Spleen (tissue), 7 donors: Measurements from ENCODE around the gene ATP1A1.

Source experiments
- POLR2A ChIP-seq, 3 donors: fragments of 450-650 bp; IDR thresholded peaks; one replicate each; pipeline ENCODE4 v1.5.1; 2017; ENCODE audit warnings: antibody characterized with exemption in 3 of 3, mild to moderate bottlenecking in 1 of 3
- POLR2AphosphoS5 ChIP-seq, 3 donors: sonication (generic); formaldehyde crosslinking; IDR thresholded peaks; one replicate each; pipeline ENCODE4 v1.5.1; 2017; ENCODE audit warnings: antibody characterized with exemption in 3 of 3
- TF ChIP-seq, protein P1 (sequence below), 11 experiments: fragments of 200-600 bp in 7 of 11; fragments of 450-650 bp in 4 of 11; sonication (generic) in 4 of 11; IDR thresholded peaks in 8 of 11; conservative IDR thresholded peaks in 3 of 11; 1 replicate in 7 of 11; 2 replicates in 4 of 11; pipeline versions ENCODE4 v1.4.0 to v1.8.0; 2016 to 2021; ENCODE audit warnings: antibody characterized with exemption in 11 of 11, inconsistent platforms in 4 of 11, mild to moderate bottlenecking in 1 of 11
- donor health status: DM: no; HTN: no; CAD: no; lungs with moderate emphysema.
- donor health status: DM: no; HTN: no; CAD: no.
- donor health status: DM: no; HTN: no; CAD: no.

DNA sequence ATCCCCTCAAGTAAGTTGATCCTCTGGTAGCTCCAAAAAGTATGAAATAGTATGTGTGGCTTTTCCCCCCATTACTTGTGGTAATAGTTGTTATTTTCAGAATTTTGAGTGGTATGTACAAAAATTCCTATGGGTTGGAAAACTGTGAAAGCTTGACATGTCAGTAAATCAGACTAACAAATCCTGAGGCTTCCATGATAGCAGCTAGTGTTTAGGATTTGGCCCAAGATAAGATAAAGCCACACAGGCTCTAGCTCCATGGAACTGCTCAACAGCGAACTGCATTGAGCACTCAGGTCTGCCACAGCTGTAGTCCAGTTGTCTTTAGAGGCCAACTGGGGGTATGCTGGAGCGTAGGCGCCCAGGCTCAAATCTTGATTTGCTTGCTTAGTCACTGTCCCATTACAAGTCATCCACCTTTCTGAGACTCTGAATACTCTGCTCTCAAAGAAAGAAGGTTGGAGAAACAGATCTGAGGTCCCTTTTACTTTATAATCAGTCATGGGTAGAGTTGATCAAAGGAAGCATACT lies 28.7 kb downstream of the ATP1A1 start:
- TF ChIP-seq POLR2AphosphoS5 (IDR thresholded peaks at IDR 0.05): no peak
- TF ChIP-seq, protein P1, sequence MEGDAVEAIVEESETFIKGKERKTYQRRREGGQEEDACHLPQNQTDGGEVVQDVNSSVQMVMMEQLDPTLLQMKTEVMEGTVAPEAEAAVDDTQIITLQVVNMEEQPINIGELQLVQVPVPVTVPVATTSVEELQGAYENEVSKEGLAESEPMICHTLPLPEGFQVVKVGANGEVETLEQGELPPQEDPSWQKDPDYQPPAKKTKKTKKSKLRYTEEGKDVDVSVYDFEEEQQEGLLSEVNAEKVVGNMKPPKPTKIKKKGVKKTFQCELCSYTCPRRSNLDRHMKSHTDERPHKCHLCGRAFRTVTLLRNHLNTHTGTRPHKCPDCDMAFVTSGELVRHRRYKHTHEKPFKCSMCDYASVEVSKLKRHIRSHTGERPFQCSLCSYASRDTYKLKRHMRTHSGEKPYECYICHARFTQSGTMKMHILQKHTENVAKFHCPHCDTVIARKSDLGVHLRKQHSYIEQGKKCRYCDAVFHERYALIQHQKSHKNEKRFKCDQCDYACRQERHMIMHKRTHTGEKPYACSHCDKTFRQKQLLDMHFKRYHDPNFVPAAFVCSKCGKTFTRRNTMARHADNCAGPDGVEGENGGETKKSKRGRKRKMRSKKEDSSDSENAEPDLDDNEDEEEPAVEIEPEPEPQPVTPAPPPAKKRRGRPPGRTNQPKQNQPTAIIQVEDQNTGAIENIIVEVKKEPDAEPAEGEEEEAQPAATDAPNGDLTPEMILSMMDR (IDR thresholded peaks at IDR 0.05 in 8 of 11, conservative IDR thresholded peaks at IDR 0.05 in 3 of 11): no peak
- no peak for TF ChIP-seq POLR2A (IDR thresholded peaks at IDR 0.05)
